ENCODE measurements around the gene PEAR1.
A peak's percentile ranks its signal among the peaks of the same experiment; 100 is the strongest.

The PEAR1 gene

DNA sequence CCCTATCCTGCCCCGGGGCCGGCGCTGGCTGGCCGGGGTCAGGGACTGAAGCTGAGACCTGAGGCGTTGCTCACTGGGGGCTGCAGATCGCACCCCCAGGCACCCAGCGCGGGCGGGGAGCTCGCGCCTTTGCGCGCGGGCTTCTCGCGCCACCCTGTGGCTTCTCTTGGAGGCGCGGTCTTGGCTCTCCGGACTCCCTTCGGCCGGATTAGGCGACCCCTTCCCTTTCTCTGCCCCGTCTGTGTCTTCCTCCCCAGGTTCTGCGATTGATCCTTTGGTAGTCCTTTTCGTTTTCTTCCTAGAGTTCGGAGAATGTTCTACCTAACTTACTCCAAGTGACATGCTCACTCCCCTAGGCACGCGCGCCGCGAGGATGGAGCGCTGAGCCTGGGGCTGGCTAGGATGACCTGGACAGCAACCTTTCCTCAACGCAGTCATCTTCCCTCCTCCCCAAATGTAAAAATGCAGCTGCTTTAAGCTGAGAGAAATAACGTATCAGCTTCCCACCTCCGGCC lies 33.3 kb upstream of the PEAR1 start:
- TF ChIP-seq, protein P1, sequence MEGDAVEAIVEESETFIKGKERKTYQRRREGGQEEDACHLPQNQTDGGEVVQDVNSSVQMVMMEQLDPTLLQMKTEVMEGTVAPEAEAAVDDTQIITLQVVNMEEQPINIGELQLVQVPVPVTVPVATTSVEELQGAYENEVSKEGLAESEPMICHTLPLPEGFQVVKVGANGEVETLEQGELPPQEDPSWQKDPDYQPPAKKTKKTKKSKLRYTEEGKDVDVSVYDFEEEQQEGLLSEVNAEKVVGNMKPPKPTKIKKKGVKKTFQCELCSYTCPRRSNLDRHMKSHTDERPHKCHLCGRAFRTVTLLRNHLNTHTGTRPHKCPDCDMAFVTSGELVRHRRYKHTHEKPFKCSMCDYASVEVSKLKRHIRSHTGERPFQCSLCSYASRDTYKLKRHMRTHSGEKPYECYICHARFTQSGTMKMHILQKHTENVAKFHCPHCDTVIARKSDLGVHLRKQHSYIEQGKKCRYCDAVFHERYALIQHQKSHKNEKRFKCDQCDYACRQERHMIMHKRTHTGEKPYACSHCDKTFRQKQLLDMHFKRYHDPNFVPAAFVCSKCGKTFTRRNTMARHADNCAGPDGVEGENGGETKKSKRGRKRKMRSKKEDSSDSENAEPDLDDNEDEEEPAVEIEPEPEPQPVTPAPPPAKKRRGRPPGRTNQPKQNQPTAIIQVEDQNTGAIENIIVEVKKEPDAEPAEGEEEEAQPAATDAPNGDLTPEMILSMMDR (conservative IDR thresholded peaks at IDR 0.05; ENCODE audit: low read depth, low read length): peak; percentile 73
- peak; percentile 47 for DNase-seq (ENCODE audit: low read depth)
- peak overlapping the region; percentile 43 for H3K4me3 ChIP-seq (ENCODE audit: low read depth, low read length)

DNA sequence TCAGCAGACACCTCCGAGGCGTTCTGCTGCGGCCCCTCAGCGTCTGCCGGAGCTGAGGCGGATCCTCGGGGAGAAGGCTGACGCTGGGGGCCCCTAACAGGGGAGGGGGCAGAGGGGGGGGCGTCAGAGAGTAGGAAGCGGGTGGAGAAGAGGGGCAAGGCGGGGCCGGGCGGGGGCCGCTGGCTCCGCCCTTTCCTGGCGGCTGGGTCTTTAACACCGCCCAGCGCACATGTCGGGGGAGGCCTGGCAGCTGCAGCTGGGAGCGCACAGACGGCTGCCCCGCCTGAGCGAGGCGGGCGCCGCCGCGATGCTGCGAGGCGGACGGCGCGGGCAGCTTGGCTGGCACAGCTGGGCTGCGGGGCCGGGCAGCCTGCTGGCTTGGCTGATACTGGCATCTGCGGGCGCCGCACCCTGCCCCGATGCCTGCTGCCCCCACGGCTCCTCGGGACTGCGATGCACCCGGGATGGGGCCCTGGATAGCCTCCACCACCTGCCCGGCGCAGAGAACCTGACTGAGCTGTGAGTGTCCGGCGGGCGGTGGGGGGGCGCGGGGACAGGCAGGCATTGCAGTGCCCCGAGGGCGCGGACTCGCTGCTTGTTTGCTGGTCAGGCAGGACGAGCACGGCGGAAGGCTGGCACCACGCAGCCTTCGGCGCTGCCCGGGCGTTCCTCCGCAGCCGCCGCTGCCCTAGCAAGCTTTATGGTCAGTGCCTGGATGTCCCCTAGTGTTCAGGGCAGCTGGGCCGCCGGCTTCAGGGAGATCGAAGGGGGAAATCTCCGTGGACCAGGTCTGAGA lies 32.7 kb upstream of the PEAR1 start, which contains the start of gene NTRK1:
Gene NTRK1, plus strand, starts transcription at position 238 of the 796 bp plus-strand sequence. Its CDS starts 70 bp downstream, at position 308.
- TF ChIP-seq, protein P1 (conservative IDR thresholded peaks at IDR 0.05; ENCODE audit: low read depth, low read length): no peak
- H3K4me3 ChIP-seq (ENCODE audit: low read depth, low read length): peak within 1 kb of the TSS; percentile 43
- no peak for DNase-seq (ENCODE audit: low read depth)

DNA sequence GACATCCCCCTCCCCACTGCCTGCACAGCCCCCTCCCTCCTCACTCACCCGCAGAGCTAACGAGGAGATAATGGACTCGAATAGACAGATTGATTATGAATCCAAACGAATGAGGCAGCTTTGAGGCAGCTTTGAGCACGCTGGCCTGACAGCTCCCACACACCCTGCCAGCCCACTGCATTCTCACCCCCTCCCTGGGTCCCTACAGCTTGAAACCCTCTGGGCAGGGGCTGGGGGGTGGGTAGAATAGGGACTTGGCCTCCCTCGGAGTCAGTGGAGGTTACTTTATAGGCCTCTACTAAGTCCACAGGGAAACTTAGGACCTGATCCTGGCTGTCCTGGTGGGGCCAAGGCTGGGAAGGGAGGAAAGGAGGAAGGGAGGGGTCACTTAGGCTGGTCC lies 30.9 kb upstream of the PEAR1 start:
- TF ChIP-seq, protein P1 (conservative IDR thresholded peaks at IDR 0.05; ENCODE audit: low read depth, low read length): no peak
- DNase-seq (ENCODE audit: low read depth): no peak
- H3K4me3 ChIP-seq (ENCODE audit: low read depth, low read length): no peak overlapping the region

DNA sequence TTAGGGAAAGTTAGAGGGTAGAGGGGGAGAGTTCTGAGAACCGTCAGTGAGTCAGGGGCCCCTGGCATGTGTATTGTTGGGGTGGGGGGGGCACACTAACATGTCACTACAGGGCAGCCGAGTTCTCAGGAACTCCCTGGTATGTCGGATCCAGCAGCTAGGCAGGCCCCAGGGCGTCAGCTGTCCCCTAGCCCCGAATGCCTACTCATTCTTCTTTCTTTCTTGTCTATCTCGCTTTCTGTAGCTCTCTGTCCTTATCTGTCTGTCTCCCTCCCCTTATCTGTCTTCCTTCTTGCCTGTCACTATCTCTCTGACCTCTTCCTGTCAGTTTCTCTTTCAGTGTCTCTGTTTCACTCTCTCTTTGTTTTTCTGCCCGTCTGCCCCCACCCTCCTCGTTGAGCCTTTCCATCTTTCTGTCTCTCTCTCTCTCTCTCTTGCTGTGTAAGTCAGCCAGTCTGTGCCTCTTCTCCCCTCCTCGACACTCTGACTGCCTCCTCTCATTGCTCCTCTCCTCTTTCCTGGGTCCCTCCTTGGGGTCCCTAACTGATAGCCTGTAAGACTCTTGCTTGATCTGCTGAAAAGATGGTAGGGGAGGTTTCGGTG lies 30.4 kb upstream of the PEAR1 start:
- TF ChIP-seq, protein P1 (conservative IDR thresholded peaks at IDR 0.05; ENCODE audit: low read depth, low read length): no peak
- H3K4me3 ChIP-seq (ENCODE audit: low read depth, low read length): no peak overlapping the region
- no peak for DNase-seq (ENCODE audit: low read depth)

DNA sequence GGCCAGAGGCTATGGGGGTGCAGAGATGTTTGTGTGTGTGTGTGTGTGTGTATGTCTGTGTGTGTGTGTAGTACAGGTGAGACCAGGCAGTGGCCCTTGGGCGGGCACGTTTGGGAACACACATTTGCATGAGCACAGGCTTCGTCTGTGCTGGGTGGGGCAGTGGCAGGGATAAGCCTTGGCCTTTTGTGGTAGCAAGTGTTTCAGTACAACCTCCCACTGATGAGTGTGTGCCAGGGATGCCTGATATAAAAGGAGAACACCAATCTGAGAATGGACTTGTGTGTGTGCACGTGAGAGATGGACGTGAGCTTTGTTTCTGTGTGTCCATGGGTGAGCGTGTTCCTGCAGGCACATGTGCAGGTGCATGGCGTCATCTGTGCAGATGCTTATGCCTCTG lies 29.9 kb upstream of the PEAR1 start:
- no peak overlapping the region for H3K4me3 ChIP-seq (ENCODE audit: low read depth, low read length)
- TF ChIP-seq, protein P1 (conservative IDR thresholded peaks at IDR 0.05; ENCODE audit: low read depth, low read length): no peak
- DNase-seq (ENCODE audit: low read depth): no peak

DNA sequence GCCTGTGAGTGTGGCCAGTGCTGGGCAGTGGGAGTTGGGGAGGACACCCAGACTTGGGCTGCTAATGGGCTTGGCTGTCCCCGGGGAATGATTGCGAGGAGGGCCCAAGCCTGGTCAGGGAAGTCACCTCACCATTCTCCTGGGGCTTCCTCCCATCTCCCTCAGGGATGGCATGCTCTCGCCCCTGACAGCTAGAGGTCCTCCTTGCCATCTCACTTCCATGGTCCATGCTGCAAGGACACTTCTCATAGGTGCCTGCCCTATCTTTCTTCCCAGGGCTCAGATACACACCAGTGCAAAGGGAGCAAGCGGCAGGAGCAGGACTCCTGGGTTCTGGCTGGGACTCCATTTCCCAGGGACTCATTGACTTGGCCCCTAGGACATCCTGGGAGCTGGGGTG lies 28.7 kb upstream of the PEAR1 start:
- H3K4me3 ChIP-seq (ENCODE audit: low read depth, low read length): no peak overlapping the region
- no peak for DNase-seq (ENCODE audit: low read depth)
- TF ChIP-seq, protein P1 (conservative IDR thresholded peaks at IDR 0.05; ENCODE audit: low read depth, low read length): no peak
